ENCODE results near the gene GGA3.
"Not testable (repeated sequence)": the region's sequence is repeated elsewhere in the genome, so short reads cannot be mapped to it uniquely, and the experiment has no call there.

Gene GGA3

DNA sequence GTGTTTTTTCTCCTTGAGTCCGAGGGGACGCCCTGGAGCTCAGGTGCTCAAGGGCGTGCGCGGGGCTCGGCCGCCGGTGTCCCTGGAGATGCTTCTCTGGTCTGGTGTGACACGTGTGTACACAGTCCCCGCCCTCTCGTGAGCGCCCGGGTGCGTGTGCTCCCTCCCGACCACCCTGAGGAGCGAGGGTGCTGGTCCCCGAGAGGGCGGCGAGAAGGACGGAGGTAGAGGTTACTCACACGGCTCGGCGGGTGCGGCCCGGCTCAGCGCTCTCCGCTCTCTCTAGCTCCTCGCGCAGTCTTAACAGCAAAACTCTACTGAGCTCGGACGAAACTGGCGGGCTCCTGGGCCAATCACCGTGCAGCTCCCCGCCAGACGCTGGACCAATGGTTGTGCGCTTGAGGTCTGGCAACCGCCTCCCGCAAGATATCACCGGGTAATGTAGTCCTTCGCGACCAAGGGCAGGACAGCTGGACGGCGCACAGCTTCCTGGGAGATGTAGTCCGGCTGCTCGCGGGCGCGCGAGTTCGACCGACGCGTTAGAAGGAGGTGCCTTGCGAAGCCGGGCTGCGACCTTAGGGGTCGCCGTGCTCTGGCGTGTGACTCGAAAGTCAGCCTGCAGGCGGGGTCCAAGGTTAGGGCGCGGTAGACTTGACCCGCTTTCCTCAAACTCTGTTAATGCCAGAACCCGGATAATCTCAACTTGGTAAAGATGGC is 27.9 kb upstream of the GGA3 start, which contains the start of gene SLC25A19:
TSS of gene SLC25A19 (minus strand) at position 319 of the 717 bp plus-strand sequence. CDS start 2,669 bp downstream, outside the sequence.
- no peaks in the 10 kb centered on the region for H3K27me3 ChIP-seq (ENCODE audit: control insufficient read depth, insufficient read depth, low read length)
- H3K9me3 ChIP-seq (ENCODE audit: control insufficient read depth, low read length): no peaks in the 10 kb centered on the region
- peaks cover 5% of the 10 kb centered on the region for H3K4me1 ChIP-seq (ENCODE audit: control insufficient read depth, insufficient read depth, low read length)
- peak within 1 kb of the TSS; percentile 89 for H3K9ac ChIP-seq (ENCODE audit: low read length)
- H3K4me3 ChIP-seq (ENCODE audit: low read length): peak within 1 kb of the TSS; percentile 87
- peaks cover 9% of the 10 kb centered on the region for H3K36me3 ChIP-seq (ENCODE audit: control insufficient read depth, insufficient read depth, low read length)

GRCh38 chr17:75288770-75289114 is 27.3 kb upstream of the GGA3 start:
- Histone ChIP-seq H3K4me3 (ENCODE audit: low read length) (peak overlapping the region; percentile 87), H3K9me3 (ENCODE audit: control insufficient read depth, low read length) (no peaks in the 10 kb centered on the region), H3K36me3 (ENCODE audit: control insufficient read depth, insufficient read depth, low read length) (peaks cover 9% of the 10 kb centered on the region), H3K4me1 (ENCODE audit: control insufficient read depth, insufficient read depth, low read length) (peaks cover 5% of the 10 kb centered on the region), H3K27me3 (ENCODE audit: control insufficient read depth, insufficient read depth, low read length) (no peaks in the 10 kb centered on the region), H3K9ac (ENCODE audit: low read length) (peak overlapping the region; percentile 89)

DNA sequence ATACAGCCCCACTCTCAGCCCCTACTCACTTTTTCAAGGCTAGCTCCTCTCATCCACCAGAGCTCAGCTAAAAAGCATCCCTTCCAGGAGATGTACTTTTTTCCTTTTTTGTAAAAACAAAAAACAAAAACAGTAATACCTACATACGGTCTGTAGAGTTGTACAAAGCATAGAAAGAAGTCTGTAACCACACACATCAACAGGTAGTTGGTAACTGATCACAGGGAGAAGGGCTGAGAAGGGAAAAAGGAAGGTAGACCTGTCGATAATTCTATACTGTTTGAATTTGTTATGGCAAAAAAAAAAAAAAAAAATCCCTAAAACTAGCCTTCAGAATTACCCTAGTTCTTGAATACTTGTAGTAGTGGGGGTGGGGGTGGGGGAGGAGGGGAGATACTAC is 27.0 kb upstream of the GGA3 start:
- peaks cover 9% of the 10 kb centered on the region for H3K36me3 ChIP-seq (ENCODE audit: control insufficient read depth, insufficient read depth, low read length)
- H3K27me3 ChIP-seq (ENCODE audit: control insufficient read depth, insufficient read depth, low read length): no peaks in the 10 kb centered on the region
- H3K9me3 ChIP-seq (ENCODE audit: control insufficient read depth, low read length): no peaks in the 10 kb centered on the region
- no peak overlapping the region for H3K4me3 ChIP-seq (ENCODE audit: low read length)
- H3K9ac ChIP-seq (ENCODE audit: low read length): peak overlapping the region; percentile 89
- H3K4me1 ChIP-seq (ENCODE audit: control insufficient read depth, insufficient read depth, low read length): peaks cover 5% of the 10 kb centered on the region

DNA sequence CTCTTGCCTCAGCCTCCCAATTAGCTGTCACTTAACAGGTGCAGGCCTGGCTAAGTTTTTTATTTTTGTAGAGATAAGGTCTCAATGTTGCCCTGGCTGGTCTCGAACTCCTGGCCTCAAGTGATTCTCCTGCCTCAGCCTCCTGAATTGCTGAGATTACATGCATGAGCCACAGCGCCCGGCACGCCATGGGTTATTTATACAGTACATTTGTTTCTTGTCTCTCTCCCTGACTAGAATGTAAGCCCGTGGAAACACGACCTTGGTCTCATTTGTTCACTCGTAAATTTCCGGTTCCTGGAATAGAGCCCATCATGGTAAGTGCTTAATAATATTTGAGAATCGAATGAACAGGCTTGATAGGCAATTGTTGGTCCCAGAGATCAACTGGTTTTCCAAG is 25.8 kb upstream of the GGA3 start:
- no peak overlapping the region for H3K9ac ChIP-seq (ENCODE audit: low read length)
- H3K4me1 ChIP-seq (ENCODE audit: control insufficient read depth, insufficient read depth, low read length): peaks cover 5% of the 10 kb centered on the region
- H3K36me3 ChIP-seq (ENCODE audit: control insufficient read depth, insufficient read depth, low read length): peaks cover 9% of the 10 kb centered on the region
- no peak overlapping the region for H3K4me3 ChIP-seq (ENCODE audit: low read length)
- H3K9me3 ChIP-seq (ENCODE audit: control insufficient read depth, low read length): no peaks in the 10 kb centered on the region
- no peaks in the 10 kb centered on the region for H3K27me3 ChIP-seq (ENCODE audit: control insufficient read depth, insufficient read depth, low read length)

DNA sequence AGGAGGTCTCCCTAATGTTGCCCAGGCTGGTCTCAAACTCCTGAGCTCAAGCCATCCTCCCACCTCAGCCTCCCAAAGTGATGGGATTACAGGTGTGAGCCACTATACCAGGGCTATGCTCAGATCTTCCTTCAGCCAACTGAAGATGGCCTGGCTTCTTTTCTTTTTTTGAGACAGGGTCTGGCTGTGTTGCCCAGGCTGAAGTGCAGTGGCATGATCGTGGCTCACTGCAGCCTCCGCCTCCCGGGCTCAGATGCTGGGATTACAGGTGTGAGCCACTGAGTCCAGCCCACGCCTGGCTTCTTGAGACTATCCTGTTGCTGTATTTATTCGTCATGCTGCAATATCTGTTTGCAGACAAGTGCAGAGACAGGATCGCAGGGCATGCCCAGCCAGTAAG is 23.7 kb upstream of the GGA3 start:
- Histone ChIP-seq H3K9me3 (ENCODE audit: control insufficient read depth, low read length) (no peaks in the 10 kb centered on the region), H3K27me3 (ENCODE audit: control insufficient read depth, insufficient read depth, low read length) (no peaks in the 10 kb centered on the region), H3K9ac (ENCODE audit: low read length) (no peak overlapping the region), H3K36me3 (ENCODE audit: control insufficient read depth, insufficient read depth, low read length) (peaks cover 9% of the 10 kb centered on the region), H3K4me1 (ENCODE audit: control insufficient read depth, insufficient read depth, low read length) (peaks cover 1% of the 10 kb centered on the region), H3K4me3 (ENCODE audit: low read length) (no peak overlapping the region)

DNA sequence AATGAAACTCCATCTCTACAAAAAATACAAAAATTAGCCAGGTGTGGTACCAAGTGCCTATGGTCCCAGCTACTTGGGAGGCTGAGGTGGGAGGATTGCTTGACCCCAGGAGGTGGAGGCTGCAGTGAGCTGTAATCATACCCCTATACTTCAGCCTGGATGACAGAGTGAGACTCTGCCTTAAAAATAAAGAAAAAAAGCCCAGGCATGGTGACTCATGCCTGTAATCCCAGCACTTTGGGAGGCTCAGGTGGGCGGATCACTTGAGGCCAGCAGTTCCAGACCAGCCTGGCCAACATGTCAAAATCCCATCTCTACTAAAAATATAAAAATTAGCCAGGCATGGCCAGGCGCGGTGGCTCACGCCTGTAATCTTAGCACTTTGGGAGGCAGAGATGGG is 18.8 kb upstream of the GGA3 start:
- not testable (repeated sequence) for H3K36me3 ChIP-seq (ENCODE audit: control insufficient read depth, insufficient read depth, low read length); H3K4me3 ChIP-seq (ENCODE audit: low read length); H3K9ac ChIP-seq (ENCODE audit: low read length); H3K27me3 ChIP-seq (ENCODE audit: control insufficient read depth, insufficient read depth, low read length); H3K4me1 ChIP-seq (ENCODE audit: control insufficient read depth, insufficient read depth, low read length); H3K9me3 ChIP-seq (ENCODE audit: control insufficient read depth, low read length)

- H3K36me3 ChIP-seq (ENCODE audit: control insufficient read depth, insufficient read depth, low read length): no peaks in the 10 kb centered on the region
Measured at GRCh38 chr17:75277664-75278071, 16.3 kb upstream of the GGA3 start.

GRCh38 chr17:75273977-75274708 is 12.7 kb upstream of the GGA3 start:
- H3K9me3 ChIP-seq (ENCODE audit: control insufficient read depth, low read length): no peaks in the 10 kb centered on the region
- peaks cover 16% of the 10 kb centered on the region for H3K4me1 ChIP-seq (ENCODE audit: control insufficient read depth, insufficient read depth, low read length)
- H3K36me3 ChIP-seq (ENCODE audit: control insufficient read depth, insufficient read depth, low read length): no peaks in the 10 kb centered on the region
- no peaks in the 10 kb centered on the region for H3K27me3 ChIP-seq (ENCODE audit: control insufficient read depth, insufficient read depth, low read length)
- H3K4me3 ChIP-seq (ENCODE audit: low read length): no peak overlapping the region
- no peak overlapping the region for H3K9ac ChIP-seq (ENCODE audit: low read length)

More at GRCh38 chr17:75277664-75278071, 16.3 kb upstream of the GGA3 start:
- Histone ChIP-seq H3K4me3 (ENCODE audit: low read length) (no peak overlapping the region), H3K9me3 (ENCODE audit: control insufficient read depth, low read length) (no peaks in the 10 kb centered on the region), H3K4me1 (ENCODE audit: control insufficient read depth, insufficient read depth, low read length) (no peaks in the 10 kb centered on the region), H3K9ac (ENCODE audit: low read length) (no peak overlapping the region), H3K27me3 (ENCODE audit: control insufficient read depth, insufficient read depth, low read length) (no peaks in the 10 kb centered on the region)

- H3K4me1 ChIP-seq (ENCODE audit: control insufficient read depth, insufficient read depth, low read length): peaks cover 18% of the 10 kb centered on the region
- no peaks in the 10 kb centered on the region for H3K9me3 ChIP-seq (ENCODE audit: control insufficient read depth, low read length)
- H3K4me3 ChIP-seq (ENCODE audit: low read length): no peak overlapping the region
- no peaks in the 10 kb centered on the region for H3K36me3 ChIP-seq (ENCODE audit: control insufficient read depth, insufficient read depth, low read length)
- no peak overlapping the region for H3K9ac ChIP-seq (ENCODE audit: low read length)
- H3K27me3 ChIP-seq (ENCODE audit: control insufficient read depth, insufficient read depth, low read length): no peaks in the 10 kb centered on the region
Measured at GRCh38 chr17:75272848-75273184, 11.4 kb upstream of the GGA3 start.

DNA sequence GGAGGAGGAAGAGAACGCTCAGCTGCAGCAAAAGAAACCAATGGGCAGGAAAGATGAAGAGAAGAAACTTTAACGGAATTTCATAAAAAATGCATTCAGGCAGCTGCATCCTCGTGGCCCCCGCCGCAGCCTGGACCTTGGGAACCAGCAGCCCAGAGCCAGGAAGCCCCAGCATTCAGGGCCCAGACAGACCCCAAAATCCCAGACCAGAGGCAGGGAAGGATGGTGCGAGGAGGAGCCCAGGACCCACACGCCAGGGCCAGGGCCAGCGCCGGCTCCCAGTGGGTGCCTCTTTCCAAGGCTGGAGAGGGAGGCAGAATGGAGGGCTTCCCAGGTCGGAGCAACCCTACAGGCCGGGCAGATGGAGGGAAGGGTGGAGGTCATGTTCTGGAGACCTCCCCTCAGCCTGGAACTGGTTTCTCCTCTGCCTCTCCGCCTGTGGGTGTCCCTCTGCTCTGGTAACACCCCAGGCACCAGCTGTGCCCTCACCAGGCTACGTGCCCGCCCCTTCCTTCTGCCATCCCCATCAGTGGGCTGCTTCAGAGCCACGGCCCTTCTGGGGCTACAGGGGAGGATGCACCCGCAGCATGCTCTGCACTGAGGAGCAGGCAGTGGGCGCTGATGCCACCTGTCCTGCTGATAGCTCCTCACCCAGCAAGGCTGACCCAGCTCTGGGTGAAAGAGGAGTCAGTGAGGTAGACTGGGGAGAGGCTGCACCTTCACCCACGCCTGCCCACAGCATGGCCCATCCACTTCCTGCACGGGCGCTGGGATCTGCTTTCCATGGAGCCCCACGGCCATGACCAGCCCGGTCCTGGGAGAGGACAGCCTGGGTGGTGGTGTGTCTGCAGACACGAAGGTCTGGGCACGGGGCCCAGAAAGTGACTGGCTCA is 10.8 kb upstream of the GGA3 start:
- Histone ChIP-seq H3K27me3 (ENCODE audit: control insufficient read depth, insufficient read depth, low read length) (no peaks in the 10 kb centered on the region), H3K4me3 (ENCODE audit: low read length) (peak overlapping the region; percentile 41), H3K9me3 (ENCODE audit: control insufficient read depth, low read length) (no peaks in the 10 kb centered on the region), H3K4me1 (ENCODE audit: control insufficient read depth, insufficient read depth, low read length) (peaks cover 25% of the 10 kb centered on the region), H3K36me3 (ENCODE audit: control insufficient read depth, insufficient read depth, low read length) (no peaks in the 10 kb centered on the region), H3K9ac (ENCODE audit: low read length) (peak overlapping the region; percentile 71)

DNA sequence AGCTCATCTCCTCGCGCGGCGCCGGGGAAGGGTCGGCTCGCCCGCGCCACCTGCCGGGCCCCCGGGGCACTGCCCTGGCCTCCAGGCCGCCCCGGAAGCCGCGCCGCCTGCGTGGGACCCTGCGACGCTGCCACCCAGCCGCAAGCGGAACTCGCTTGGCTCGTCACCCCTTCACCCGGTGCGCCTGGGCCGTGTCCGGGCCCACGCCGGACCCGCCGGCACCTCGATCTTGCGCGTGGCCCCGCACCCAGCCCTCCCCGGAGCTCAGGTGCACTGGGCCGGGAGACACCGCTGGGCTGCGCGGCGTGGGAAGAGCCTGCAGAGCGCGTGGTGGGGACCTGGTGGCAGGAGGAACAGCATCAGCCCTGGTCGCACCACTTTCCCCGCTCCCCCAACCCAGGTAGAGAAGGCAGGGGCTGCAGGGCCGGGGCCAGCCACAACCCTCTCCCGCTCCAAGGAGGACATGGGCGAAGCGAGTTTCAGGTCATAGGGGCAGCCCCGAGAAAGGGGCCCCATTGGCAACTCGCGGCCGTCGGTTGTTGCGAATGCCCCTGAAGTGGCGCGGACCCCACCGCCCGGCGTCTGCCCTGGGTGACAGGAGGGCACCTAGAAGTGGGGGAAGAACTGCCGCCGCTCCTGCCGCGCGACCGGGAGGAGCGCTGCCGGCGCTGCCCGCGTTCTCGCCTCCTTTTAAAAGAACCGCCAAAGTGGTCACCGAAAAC is 10.0 kb upstream of the GGA3 start:
- peak overlapping the region; percentile 71 for H3K9ac ChIP-seq (ENCODE audit: low read length)
- H3K9me3 ChIP-seq (ENCODE audit: control insufficient read depth, low read length): no peaks in the 10 kb centered on the region
- no peaks in the 10 kb centered on the region for H3K27me3 ChIP-seq (ENCODE audit: control insufficient read depth, insufficient read depth, low read length)
- H3K4me1 ChIP-seq (ENCODE audit: control insufficient read depth, insufficient read depth, low read length): peaks cover 29% of the 10 kb centered on the region
- H3K4me3 ChIP-seq (ENCODE audit: low read length): peak overlapping the region; percentile 41
- no peaks in the 10 kb centered on the region for H3K36me3 ChIP-seq (ENCODE audit: control insufficient read depth, insufficient read depth, low read length)

Data from mucosa of stomach (tissue), 1 donor.